ENCODE results near the gene TRIM66. TPM values are rescaled to one million over a fixed set of nuclear protein-coding genes. Genes with fewer than 3 reads are reported as not detected.

TRIM66 gene
- total and polyA plus RNA-seq, 9 of the 15 experiments (the other 6 are each of a cell fraction or from before 2014, with no cell fraction given), result 1.1 to 7.3 (median 4.9) TPM

DNA sequence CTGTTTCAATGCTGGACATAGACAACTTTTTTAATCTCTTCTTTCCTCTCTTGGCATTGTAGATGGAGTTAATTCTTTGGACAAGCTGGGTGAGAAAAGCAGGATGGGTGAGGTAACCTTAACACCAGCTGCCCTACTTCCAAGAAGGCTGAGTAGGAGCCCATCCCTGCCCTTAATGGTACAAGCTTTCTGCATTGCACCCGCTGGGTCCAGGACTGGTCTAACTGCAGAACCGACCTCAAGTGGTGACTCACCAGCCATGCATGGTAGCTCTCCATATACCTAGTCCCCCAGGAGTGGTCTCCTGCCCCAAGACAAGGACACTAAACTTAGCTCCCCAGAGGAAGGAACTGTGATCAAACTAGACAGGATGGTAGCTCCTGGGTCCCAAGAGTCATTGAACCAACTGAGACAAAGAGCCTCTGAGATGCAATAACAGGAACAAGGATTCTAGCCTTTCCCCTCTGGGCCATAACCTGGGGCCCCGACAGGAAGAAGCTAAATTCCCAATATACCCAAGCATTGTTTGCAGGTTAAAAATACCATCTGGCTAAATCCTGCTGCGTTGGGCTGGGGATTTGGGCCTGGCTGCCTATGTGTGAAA is 32.3 kb upstream of the TRIM66 start:
- no peak overlapping the region for H3K27ac ChIP-seq (ENCODE audit: extremely low read depth, low read depth, low read length)
- no peaks in the 10 kb centered on the region for H3K9me1 ChIP-seq (ENCODE audit: control insufficient read depth, insufficient read depth, low read length)
- in situ Hi-C loops (cut with MboI) (no loop called here), intact Hi-C loops (cut with micrococcal nuclease) (no loop called here)
- no peaks in the 10 kb centered on the region for H3K79me2 ChIP-seq (ENCODE audit: control insufficient read depth, insufficient read depth, low read length)
- ATAC-seq (no peak), DNase-seq (ENCODE audit: extremely low read depth in 1 of 4, low spot score in 3 of 4) (no peak), FAIRE-seq (no peak)
- no peak for TF ChIP-seq E2F3 (CRISPR knock-in tag; IDR thresholded peaks at IDR 0.05)
- TF ChIP-seq GATAD2B (IDR thresholded peaks at IDR 0.05; ENCODE audit: borderline replicate concordance), result no peak
- H3K27me3 ChIP-seq (ENCODE audit: control insufficient read depth in 2 of 2, insufficient read depth in 2 of 2, low read length in 2 of 2), result peaks cover 39 to 79% of the 10 kb centered on the region in 2 experiments
- H3K9me3 ChIP-seq (replicated peaks; ENCODE audit: control insufficient read depth, insufficient read depth, low read depth, low read length), result no peaks in the 10 kb centered on the region
- H4K20me1 ChIP-seq (replicated peaks; ENCODE audit: control insufficient read depth, insufficient read depth, low read length), result peaks cover 5% of the 10 kb centered on the region; the same call in 1 of the 2 replicates
- H2AFZ ChIP-seq (ENCODE audit: low read depth, low read length), result no peak overlapping the region
- ChIA-PET POLR2A (interaction anchor here (0.6 to 2.0 kb wide), 6 partner anchors 11 to 963 kb away, joined by 3 to 4 read pairs (median 4); no protein-coding TSS in a partner anchor), CTCF (ENCODE audit: low intra/inter-chr PET ratio) (no interaction called here)
- no TSS peak for BruUV-seq (replicated peaks)
- no peak overlapping the region for H3K4me3 ChIP-seq
- no peak overlapping the region for H3K4me2 ChIP-seq (ENCODE audit: insufficient read depth, low read length)
- peaks cover 5 to 11% of the 10 kb centered on the region in 2 experiments; a peak in 4 of 5 replicates for H3K4me1 ChIP-seq (replicated peaks in 1 of 2; ENCODE audit: control insufficient read depth in 2 of 2, insufficient read depth in 2 of 2, low read length in 2 of 2)
- H3K9ac ChIP-seq (ENCODE audit: insufficient read depth in 1 of 2, low read depth in 2 of 2, low read length in 2 of 2), result no peak overlapping the region
- WGBS (ENCODE audit: insufficient coverage, low coverage, missing lambda C conversion rate), result 7% methylated on average over 4 of the region's 4 CpGs
- no peaks in the 10 kb centered on the region for H3K36me3 ChIP-seq (ENCODE audit: control insufficient read depth, insufficient read depth, low read length)

- in situ Hi-C loops (cut with MboI) (no loop called here), intact Hi-C loops (cut with micrococcal nuclease) (no loop called here)
- POLR2A ChIA-PET, result interaction anchor here (0.6 to 2.0 kb wide), 4 partner anchors 10 to 962 kb away, joined by 3 to 4 read pairs (median 4); no protein-coding TSS in a partner anchor
- CTCF ChIA-PET (ENCODE audit: low intra/inter-chr PET ratio), result interaction anchor here (0.6 kb wide), 1 partner anchor 1873 kb away, joined by 9 read pairs; no protein-coding TSS in a partner anchor
- Histone ChIP-seq H4K20me1 (replicated peaks; ENCODE audit: control insufficient read depth, insufficient read depth, low read length) (peaks cover 5% of the 10 kb centered on the region; the same call in 1 of the 2 replicates), H3K9ac (ENCODE audit: insufficient read depth in 1 of 2, low read depth in 2 of 2, low read length in 2 of 2) (no peak overlapping the region), H3K4me1 (replicated peaks in 1 of 2; ENCODE audit: control insufficient read depth in 2 of 2, insufficient read depth in 2 of 2, low read length in 2 of 2) (peaks cover 5 to 11% of the 10 kb centered on the region in 2 experiments; a peak in 4 of 5 replicates), H3K9me3 (replicated peaks; ENCODE audit: control insufficient read depth, insufficient read depth, low read depth, low read length) (no peaks in the 10 kb centered on the region), H2AFZ (ENCODE audit: low read depth, low read length) (no peak overlapping the region), H3K27ac (ENCODE audit: extremely low read depth, low read depth, low read length) (no peak overlapping the region), H3K4me3 (no peak overlapping the region), H3K9me1 (ENCODE audit: control insufficient read depth, insufficient read depth, low read length) (no peaks in the 10 kb centered on the region), H3K27me3 (ENCODE audit: control insufficient read depth in 2 of 2, insufficient read depth in 2 of 2, low read length in 2 of 2) (peaks cover 39 to 76% of the 10 kb centered on the region in 2 experiments), H3K79me2 (ENCODE audit: control insufficient read depth, insufficient read depth, low read length) (no peaks in the 10 kb centered on the region), H3K36me3 (ENCODE audit: control insufficient read depth, insufficient read depth, low read length) (no peaks in the 10 kb centered on the region), H3K4me2 (ENCODE audit: insufficient read depth, low read length) (no peak overlapping the region)
- DNase-seq (ENCODE audit: extremely low read depth in 1 of 4, low spot score in 3 of 4) (no peak), ATAC-seq (no peak), FAIRE-seq (no peak)
- BruUV-seq (replicated peaks), result no TSS peak
- 11% methylated on average over 8 of the region's 8 CpGs for WGBS (ENCODE audit: insufficient coverage, low coverage, missing lambda C conversion rate)
- TF ChIP-seq NONO (IDR thresholded peaks at IDR 0.05; ENCODE audit: low read depth in 2 of 2, low read length in 1 of 2), result no peak
- no peak for TF ChIP-seq THAP7 (CRISPR knock-in tag; IDR thresholded peaks at IDR 0.05)
- TF ChIP-seq RBM17 (IDR thresholded peaks at IDR 0.05; ENCODE audit: borderline replicate concordance, low read depth, low read length), result no peak
- no peak for TF ChIP-seq C11orf30 (IDR thresholded peaks at IDR 0.05; ENCODE audit: low read depth)
- no peak for TF ChIP-seq RBFOX2 (IDR thresholded peaks at IDR 0.05; ENCODE audit: low read depth, low read length)
- no peak for TF ChIP-seq PPARD (CRISPR knock-in tag; IDR thresholded peaks at IDR 0.05)
- TF ChIP-seq ZBTB17 (CRISPR knock-in tag; IDR thresholded peaks at IDR 0.05), result no peak
- TF ChIP-seq RFX7 (CRISPR knock-in tag; IDR thresholded peaks at IDR 0.05), result no peak
- TF ChIP-seq ZNF184 (CRISPR knock-in tag; IDR thresholded peaks at IDR 0.05), result no peak
- TF ChIP-seq ZNF780A (CRISPR knock-in tag; IDR thresholded peaks at IDR 0.05), result no peak
Observed at GRCh38 chr11:8713760-8714454, 31.4 kb upstream of the TRIM66 start.

All from K562 (cell line).